GM12872 (cell line): ENCODE results near the gene FGB.

Experiments
- TF ChIP-seq, protein P1 (sequence below): IDR thresholded peaks from 3 replicates; pipeline ENCODE4 v1.5.1; 2011; ENCODE audit warnings: low read depth, mild to moderate bottlenecking, low read length, moderate library complexity; ENCODE audit not compliant: insufficient read depth

The FGB gene

DNA sequence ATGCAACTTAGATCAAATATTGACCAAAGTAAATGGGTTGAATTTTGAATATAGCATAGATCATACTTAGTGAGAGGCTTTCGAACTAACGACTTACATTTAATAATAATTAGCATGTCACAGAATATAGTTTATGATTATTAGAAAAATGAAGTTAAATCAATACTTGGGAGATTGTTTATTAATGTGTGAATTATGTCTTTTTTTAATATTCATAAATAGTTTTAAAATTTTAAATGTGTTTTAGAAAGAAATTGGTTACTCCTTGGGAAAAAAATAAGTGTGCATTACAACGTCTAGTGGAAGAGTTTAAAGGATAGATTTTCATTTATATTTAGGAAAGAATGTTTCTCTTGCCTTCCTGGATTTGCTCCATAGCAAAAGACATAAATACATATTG lies 20.4 kb downstream of the FGB start:
- TF ChIP-seq, protein P1, sequence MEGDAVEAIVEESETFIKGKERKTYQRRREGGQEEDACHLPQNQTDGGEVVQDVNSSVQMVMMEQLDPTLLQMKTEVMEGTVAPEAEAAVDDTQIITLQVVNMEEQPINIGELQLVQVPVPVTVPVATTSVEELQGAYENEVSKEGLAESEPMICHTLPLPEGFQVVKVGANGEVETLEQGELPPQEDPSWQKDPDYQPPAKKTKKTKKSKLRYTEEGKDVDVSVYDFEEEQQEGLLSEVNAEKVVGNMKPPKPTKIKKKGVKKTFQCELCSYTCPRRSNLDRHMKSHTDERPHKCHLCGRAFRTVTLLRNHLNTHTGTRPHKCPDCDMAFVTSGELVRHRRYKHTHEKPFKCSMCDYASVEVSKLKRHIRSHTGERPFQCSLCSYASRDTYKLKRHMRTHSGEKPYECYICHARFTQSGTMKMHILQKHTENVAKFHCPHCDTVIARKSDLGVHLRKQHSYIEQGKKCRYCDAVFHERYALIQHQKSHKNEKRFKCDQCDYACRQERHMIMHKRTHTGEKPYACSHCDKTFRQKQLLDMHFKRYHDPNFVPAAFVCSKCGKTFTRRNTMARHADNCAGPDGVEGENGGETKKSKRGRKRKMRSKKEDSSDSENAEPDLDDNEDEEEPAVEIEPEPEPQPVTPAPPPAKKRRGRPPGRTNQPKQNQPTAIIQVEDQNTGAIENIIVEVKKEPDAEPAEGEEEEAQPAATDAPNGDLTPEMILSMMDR, result no peak

DNA sequence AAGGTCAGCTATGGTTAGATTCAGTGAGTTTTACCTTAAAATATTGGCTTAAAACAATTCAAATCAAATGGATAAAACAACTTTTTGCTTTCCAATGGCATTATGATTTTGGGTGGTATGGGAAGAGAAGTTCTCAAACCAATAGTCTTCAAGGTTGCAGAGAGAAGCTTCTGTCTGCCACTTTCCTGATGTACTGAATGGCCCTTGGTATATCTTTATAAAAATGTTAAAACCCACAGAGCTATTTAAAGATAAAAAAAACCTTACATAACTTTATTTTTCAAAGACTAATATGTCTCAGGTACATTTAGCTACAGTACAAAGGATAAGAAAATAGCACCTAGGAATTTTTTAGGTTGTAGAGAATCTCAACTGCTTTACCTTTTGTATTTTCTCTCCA lies 20.9 kb downstream of the FGB start:
- TF ChIP-seq, protein P1, result no peak

DNA sequence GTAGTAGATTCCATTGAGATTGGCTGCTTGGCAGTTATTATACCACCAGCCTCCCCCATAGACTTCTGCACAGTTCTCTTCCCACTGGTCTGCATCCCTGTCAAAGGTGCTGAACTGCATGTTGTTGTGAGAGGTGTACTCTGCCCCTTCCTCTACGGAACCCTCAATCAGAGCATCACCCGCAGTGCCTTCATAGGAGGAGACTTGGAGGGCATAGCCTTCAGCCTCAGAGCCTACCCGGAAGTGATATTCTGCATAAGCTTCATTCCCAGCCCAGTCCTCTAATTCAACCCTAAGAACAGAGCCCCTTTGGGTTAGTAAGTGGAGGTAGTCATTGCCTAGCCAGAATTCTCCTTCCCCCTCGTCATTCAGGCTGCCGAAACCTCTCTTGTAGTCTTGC lies 21.4 kb downstream of the FGB start:
- TF ChIP-seq, protein P1, result no peak

DNA sequence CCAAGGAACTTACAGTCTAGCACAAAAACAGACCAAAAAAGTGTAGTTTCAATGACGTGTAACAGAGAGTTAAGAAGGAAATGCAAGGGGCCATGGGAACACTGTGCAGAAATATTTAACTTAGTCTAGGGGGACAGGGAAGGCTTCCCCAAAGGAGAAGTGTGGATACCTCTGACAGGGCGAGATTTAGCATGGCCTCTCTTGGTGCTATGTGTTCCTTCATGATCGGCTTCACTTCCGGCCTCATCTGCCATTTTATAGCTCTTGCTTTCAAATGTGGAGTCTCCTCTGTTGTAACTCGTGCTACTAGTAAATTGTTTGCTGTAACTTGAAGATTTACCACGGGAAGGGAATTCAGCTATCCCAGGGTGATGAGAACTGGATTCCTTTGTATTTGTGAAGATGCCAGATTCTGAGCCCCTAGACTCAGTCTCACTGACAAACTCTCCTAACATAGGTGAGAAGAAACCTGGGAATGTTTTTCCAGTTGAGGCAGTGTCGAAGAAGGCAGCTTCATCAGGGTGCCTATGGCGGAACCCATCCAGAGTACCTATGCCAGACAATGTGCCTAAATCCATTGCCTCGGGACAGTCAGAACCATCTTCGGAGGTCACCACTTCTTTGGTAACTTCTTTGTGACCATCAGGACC lies 22.7 kb downstream of the FGB start:
- TF ChIP-seq, protein P1, result no peak

DNA sequence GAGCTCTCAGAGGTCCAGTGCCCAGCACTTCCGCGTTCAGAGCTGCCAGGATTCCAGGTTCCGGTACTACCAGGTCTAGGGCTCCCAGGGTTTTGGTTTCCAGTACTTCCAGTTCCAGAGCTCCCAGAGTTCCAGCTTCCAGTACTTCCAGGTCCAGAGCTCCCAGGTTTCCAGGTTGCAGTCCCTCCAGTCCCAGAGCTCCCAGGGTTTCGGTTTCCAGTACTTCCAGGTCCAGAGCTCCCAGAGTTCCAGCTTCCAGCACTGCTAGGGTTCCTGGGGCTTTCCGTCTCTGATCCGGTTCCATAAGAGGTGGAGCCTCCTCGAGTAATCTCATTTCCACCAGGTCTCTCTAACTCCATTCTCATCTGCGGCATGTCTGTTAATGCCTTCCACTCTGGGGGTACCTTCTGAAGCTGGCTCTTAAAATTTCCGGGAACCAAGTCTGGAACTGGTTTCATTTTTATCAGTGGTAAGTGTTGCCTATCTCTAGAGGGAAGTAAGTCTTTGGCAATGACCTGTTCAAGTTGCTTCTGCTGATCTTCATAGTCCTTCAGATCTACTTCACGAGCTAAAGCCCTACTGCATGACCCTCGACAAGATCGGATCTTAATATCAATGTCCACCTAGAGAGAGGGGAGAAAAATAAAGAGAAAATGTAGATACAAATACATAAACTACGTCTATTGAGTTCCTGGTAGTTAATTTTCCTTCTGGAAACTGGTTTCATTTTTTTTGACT lies 23.7 kb downstream of the FGB start:
- TF ChIP-seq, protein P1, result no peak

DNA sequence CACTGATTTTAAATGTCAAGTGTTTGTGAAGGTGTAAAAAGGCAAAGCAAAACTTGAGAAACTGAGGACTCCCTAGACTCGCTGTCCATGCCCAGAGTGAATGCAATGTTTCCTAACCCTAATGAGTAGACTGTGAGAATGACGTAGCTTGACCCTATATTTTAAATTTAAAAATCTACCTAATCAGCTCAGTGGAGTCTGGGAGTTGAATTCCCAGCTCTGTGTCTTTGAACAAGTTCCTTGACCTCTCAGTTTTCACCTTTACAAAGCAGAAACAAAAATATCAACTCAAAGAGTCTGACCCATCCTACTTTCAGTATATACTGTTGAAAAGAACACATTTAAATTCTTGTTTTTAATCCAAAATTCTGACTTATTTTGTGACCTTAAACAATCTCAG lies 25.4 kb downstream of the FGB start:
- TF ChIP-seq, protein P1, result no peak

DNA sequence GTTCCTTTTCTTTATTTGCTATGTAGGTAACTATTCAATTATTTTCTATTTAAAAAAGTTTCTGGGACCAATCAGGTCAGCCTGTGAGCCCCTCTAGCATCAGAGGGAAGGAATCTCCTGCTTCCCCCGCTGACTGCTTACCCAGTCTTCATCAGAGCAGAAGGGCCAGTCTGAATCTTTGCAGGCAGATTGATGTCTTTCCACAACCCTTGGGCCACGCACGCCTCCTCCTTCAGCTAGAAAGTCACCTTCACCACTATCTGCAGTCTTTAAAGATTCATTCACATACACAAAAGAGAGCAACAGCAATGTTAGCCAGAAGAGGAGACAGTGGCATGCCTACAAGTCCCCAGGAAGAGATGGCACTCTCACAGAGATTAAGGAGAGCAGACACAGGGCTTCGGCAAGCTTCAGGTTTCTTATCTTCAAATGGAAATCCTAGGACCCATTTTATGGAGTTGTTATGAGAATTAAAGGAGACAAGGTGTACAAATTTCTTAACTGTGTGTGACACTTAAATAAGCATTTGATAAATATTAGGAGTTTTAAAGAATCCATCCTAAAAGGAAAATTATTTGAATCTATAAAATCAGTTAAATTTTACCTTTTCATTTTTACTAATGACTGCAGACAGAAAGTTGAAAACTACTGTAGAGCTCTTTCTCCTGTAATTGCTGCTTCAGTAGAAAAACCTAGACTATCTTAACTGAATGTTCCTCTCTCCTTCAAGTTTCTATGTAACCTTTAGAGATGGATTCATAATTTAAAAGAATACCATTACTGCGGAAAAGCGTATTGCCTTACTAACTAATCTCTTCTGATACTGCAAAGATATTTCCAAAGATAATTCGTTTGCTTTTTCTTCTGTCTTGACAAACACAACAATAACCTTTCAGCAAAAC lies 26.7 kb downstream of the FGB start:
- TF ChIP-seq, protein P1, result no peak
